ENCODE measurements around the gene WNT3A.

Gene WNT3A

GRCh38 chr1:228084797-228085196, 78.0 kb downstream of the WNT3A start:
- Histone ChIP-seq H3K4me1 (ENCODE audit: control extremely low read depth in 1 of 4, control insufficient read depth in 4 of 4, insufficient read depth in 4 of 4, low read length in 3 of 4) (peaks cover 32 to 78% (median 74%) of the 10 kb centered on the region in 4 experiments), H3K27me3 (replicated peaks in 2 of 5; ENCODE audit: control insufficient read depth in 4 of 5, insufficient read depth in 5 of 5, low read length in 4 of 5) (no peaks in the 10 kb centered on the region), H3K4me3 (ENCODE audit: control insufficient read depth in 1 of 7, extremely low read depth in 1 of 7, insufficient read depth in 4 of 7, low read depth in 2 of 7, low read length in 6 of 7) (peak overlapping the region in 6 of 7 experiments; percentile 11 to 96 (median 91)), H3K27ac (ENCODE audit: insufficient read depth in 1 of 2, low read depth in 1 of 2, low read length in 2 of 2, poor library complexity in 1 of 2, severe bottlenecking in 2 of 2) (peak overlapping the region in 1 of 2 experiments; percentile 44), H3K9me3 (ENCODE audit: control extremely low read depth in 1 of 5, control insufficient read depth in 4 of 5, insufficient read depth in 2 of 5, low read depth in 1 of 5, low read length in 4 of 5) (no peaks in the 10 kb centered on the region), H3K36me3 (ENCODE audit: control insufficient read depth in 4 of 4, insufficient read depth in 4 of 4, low read length in 3 of 4) (peaks cover 0 to 41% (median 8%) of the 10 kb centered on the region in 4 experiments)
- 83% methylated on average over 2 of the region's 5 CpGs for WGBS (ENCODE audit: insufficient coverage)
- ChIA-PET POLR2A (interaction anchor here (1.0 to 1.1 kb wide), 2 partner anchors 17 to 20 kb away, joined by 3 read pairs; no protein-coding TSS in a partner anchor), CTCF (interaction anchor here (2.2 kb wide), 1 partner anchor 15 kb away, joined by 9 read pairs; no protein-coding TSS in a partner anchor)
- DNase-seq: no peak

DNA sequence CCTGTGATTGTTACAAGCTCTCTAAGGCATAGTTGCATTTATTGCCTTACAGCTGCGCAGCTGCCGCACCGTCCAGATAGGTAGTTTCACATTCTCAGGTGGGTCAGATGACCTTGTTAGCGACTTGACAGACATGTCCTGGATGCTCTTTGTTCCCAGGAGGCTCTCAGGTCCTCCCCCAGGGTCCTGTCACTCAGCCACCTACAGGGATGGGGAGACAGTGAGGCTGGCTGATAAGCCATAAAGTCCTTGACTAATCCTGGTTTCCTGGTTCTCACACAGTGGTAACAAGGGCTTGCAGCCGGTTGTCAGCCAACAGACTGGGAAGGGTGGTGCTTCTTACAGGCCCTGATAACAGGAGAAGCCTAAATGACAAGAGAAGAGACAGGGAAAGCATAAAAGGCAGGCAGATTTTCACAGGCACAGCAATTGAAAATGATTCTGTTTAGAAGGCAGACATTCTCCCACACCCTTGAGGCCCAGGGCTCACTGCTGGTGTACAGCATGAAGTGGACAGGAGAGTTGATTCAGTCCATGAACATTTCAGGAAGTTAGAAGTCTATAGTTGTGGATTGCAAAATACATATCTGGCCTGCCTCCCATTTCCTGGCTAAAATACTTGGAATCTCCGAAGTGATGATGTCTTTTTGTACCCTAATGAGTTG, 78.6 kb downstream of the WNT3A start:
- Histone ChIP-seq H3K36me3 (ENCODE audit: control insufficient read depth in 4 of 4, insufficient read depth in 4 of 4, low read length in 3 of 4) (peaks cover 0 to 47% (median 9%) of the 10 kb centered on the region in 4 experiments), H3K4me1 (ENCODE audit: control extremely low read depth in 1 of 4, control insufficient read depth in 4 of 4, insufficient read depth in 4 of 4, low read length in 3 of 4) (peaks cover 32 to 84% (median 81%) of the 10 kb centered on the region in 4 experiments), H3K4me3 (ENCODE audit: control insufficient read depth in 1 of 7, extremely low read depth in 1 of 7, insufficient read depth in 4 of 7, low read depth in 2 of 7, low read length in 6 of 7) (peak overlapping the region in 4 of 7 experiments; percentile 4 to 96 (median 70)), H3K9me3 (ENCODE audit: control extremely low read depth in 1 of 5, control insufficient read depth in 4 of 5, insufficient read depth in 2 of 5, low read depth in 1 of 5, low read length in 4 of 5) (no peaks in the 10 kb centered on the region), H3K27ac (ENCODE audit: insufficient read depth in 1 of 2, low read depth in 1 of 2, low read length in 2 of 2, poor library complexity in 1 of 2, severe bottlenecking in 2 of 2) (peak overlapping the region; percentile 20 to 44), H3K27me3 (replicated peaks in 2 of 5; ENCODE audit: control insufficient read depth in 4 of 5, insufficient read depth in 5 of 5, low read length in 4 of 5) (no peaks in the 10 kb centered on the region)
- CTCF ChIA-PET: interaction anchor here (1.5 to 2.2 kb wide), 2 partner anchors 14 kb away, joined by 3 to 9 read pairs; no protein-coding TSS in a partner anchor
- POLR2A ChIA-PET: interaction anchor here (1.1 kb wide), 1 partner anchor 17 kb away, joined by 3 read pairs; no protein-coding TSS in a partner anchor
- 34% methylated on average over 2 of the region's 6 CpGs for WGBS (ENCODE audit: insufficient coverage)
- DNase-seq: no peak

DNA sequence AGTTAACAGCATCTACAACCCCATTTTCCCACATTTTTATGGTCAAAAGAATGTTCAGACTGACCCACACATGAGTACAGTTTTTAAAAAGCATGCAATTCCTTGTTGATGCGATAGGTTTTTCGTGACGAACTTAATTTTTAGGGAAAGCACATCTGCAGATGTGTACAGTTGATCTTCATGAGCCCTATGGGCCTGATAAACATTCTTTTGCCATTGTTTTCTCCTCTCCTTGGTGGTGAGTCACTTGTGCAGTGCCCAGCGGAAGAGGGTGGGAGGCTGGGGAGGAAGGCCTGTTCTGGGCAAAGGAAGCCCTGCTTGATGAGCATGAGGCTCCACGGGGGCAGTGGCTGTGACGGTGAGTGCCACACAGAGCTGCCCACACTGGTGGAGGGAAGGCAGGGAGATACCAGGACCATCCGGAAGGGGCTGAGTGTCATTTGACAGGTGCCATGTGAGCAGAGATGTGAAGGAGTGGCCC, 81.0 kb downstream of the WNT3A start:
- peak; percentile 42 to 86 (median 79) for DNase-seq
- Histone ChIP-seq H3K4me3 (ENCODE audit: control insufficient read depth in 1 of 7, extremely low read depth in 1 of 7, insufficient read depth in 4 of 7, low read depth in 2 of 7, low read length in 6 of 7) (peak overlapping the region in 5 of 7 experiments; percentile 5 to 52 (median 47)), H3K4me1 (ENCODE audit: control extremely low read depth in 1 of 4, control insufficient read depth in 4 of 4, insufficient read depth in 4 of 4, low read length in 3 of 4) (peaks cover 38 to 91% (median 82%) of the 10 kb centered on the region in 4 experiments), H3K9me3 (ENCODE audit: control extremely low read depth in 1 of 5, control insufficient read depth in 4 of 5, insufficient read depth in 2 of 5, low read depth in 1 of 5, low read length in 4 of 5) (no peaks in the 10 kb centered on the region), H3K27ac (ENCODE audit: insufficient read depth in 1 of 2, low read depth in 1 of 2, low read length in 2 of 2, poor library complexity in 1 of 2, severe bottlenecking in 2 of 2) (peak overlapping the region in 1 of 2 experiments; percentile 56), H3K27me3 (replicated peaks in 2 of 5; ENCODE audit: control insufficient read depth in 4 of 5, insufficient read depth in 5 of 5, low read length in 4 of 5) (no peaks in the 10 kb centered on the region), H3K36me3 (ENCODE audit: control insufficient read depth in 4 of 4, insufficient read depth in 4 of 4, low read length in 3 of 4) (peaks cover 0 to 61% (median 11%) of the 10 kb centered on the region in 4 experiments)
- POLR2A ChIA-PET: interaction anchor here (0.6 to 1.5 kb wide), 2 partner anchors 12 to 1086 kb away, joined by 3 to 4 read pairs; no protein-coding TSS in a partner anchor
- 24% methylated on average over 5 of the region's 7 CpGs for WGBS (ENCODE audit: insufficient coverage)
- CTCF ChIA-PET: interaction anchor here (1.1 to 1.4 kb wide), 3 partner anchors 9 to 12 kb away, joined by 3 to 6 read pairs (median 4); no protein-coding TSS in a partner anchor

GRCh38 chr1:228088586-228089498, 82.0 kb downstream of the WNT3A start:
- H3K27me3 ChIP-seq (replicated peaks in 2 of 5; ENCODE audit: control insufficient read depth in 4 of 5, insufficient read depth in 5 of 5, low read length in 4 of 5): no peaks in the 10 kb centered on the region
- peak in 2 of 3 donors; percentile 45 to 47 for DNase-seq
- peak overlapping the region in 1 of 2 experiments; percentile 27 for H3K27ac ChIP-seq (ENCODE audit: insufficient read depth in 1 of 2, low read depth in 1 of 2, low read length in 2 of 2, poor library complexity in 1 of 2, severe bottlenecking in 2 of 2)
- POLR2A ChIA-PET: interaction anchor here (0.6 to 1.5 kb wide), 4 partner anchors 9 to 1087 kb away, joined by 3 to 4 read pairs (median 3); no protein-coding TSS in a partner anchor
- H3K9me3 ChIP-seq (ENCODE audit: control extremely low read depth in 1 of 5, control insufficient read depth in 4 of 5, insufficient read depth in 2 of 5, low read depth in 1 of 5, low read length in 4 of 5): peaks cover 0 to 6% (median under 1%) of the 10 kb centered on the region in 5 experiments
- peaks cover 38 to 85% (median 77%) of the 10 kb centered on the region in 4 experiments for H3K4me1 ChIP-seq (ENCODE audit: control extremely low read depth in 1 of 4, control insufficient read depth in 4 of 4, insufficient read depth in 4 of 4, low read length in 3 of 4)
- H3K4me3 ChIP-seq (ENCODE audit: control insufficient read depth in 1 of 7, extremely low read depth in 1 of 7, insufficient read depth in 4 of 7, low read depth in 2 of 7, low read length in 6 of 7): peak overlapping the region in 4 of 7 experiments; percentile 20 to 57 (median 38)
- CTCF ChIA-PET: interaction anchor here (1.2 to 2.8 kb wide), 4 partner anchors 9 to 90 kb away, joined by 3 to 10 read pairs (median 4); no protein-coding TSS in a partner anchor
- H3K36me3 ChIP-seq (ENCODE audit: control insufficient read depth in 4 of 4, insufficient read depth in 4 of 4, low read length in 3 of 4): peaks cover 0 to 66% (median 15%) of the 10 kb centered on the region in 4 experiments
- WGBS (ENCODE audit: insufficient coverage): 78% methylated on average over 17 of the region's 21 CpGs

DNA sequence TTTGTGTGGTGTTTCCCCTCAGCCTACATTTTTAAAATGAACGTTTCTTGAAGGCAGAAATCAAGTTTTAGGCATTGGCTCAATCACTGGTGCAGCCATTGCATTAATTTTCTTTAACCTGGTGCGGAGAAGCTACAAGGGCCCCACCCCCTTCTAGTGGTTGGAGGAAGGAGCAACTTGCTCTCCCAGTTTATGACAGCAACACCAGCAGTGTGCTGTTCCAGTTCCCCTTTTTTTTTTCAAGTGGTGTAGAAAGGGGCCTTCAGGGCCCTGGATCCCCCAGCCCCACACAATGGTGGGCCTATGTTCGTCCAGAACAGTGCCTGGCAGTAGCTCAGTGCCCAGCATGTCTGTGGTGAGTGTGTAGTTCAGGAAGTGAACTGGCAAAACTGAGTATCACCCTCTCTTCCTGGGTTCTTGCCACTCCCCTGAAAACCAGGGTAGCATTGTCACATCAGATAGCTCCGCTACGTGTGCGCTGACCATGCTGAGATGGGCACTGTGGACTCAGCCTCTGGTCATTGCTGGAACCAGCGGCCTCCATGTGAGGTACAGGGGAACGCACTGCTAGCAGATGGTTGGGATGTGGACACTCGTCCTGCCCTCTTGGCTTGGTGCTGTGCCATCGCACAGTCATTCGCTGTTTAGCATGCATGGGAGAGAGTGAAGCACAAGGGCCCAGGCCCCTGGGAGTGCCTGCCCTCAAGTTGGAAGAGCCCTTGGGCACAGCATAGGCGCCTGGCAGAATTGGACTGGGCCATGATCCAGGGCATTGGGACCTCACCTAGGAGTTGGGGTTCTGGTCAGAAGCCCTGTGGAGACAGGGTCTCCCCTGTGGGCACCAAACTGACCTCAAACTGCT, 83.0 kb downstream of the WNT3A start:
- Histone ChIP-seq H3K4me3 (ENCODE audit: control insufficient read depth in 1 of 7, extremely low read depth in 1 of 7, insufficient read depth in 4 of 7, low read depth in 2 of 7, low read length in 6 of 7) (peak overlapping the region in 5 of 7 experiments; percentile 4 to 57 (median 42)), H3K9me3 (ENCODE audit: control extremely low read depth in 1 of 5, control insufficient read depth in 4 of 5, insufficient read depth in 2 of 5, low read depth in 1 of 5, low read length in 4 of 5) (peaks cover 0 to 15% (median 9%) of the 10 kb centered on the region in 5 experiments), H3K27me3 (replicated peaks in 2 of 5; ENCODE audit: control insufficient read depth in 4 of 5, insufficient read depth in 5 of 5, low read length in 4 of 5) (no peaks in the 10 kb centered on the region), H3K27ac (ENCODE audit: insufficient read depth in 1 of 2, low read depth in 1 of 2, low read length in 2 of 2, poor library complexity in 1 of 2, severe bottlenecking in 2 of 2) (peak overlapping the region in 1 of 2 experiments; percentile 15), H3K4me1 (ENCODE audit: control extremely low read depth in 1 of 4, control insufficient read depth in 4 of 4, insufficient read depth in 4 of 4, low read length in 3 of 4) (peaks cover 31 to 76% (median 68%) of the 10 kb centered on the region in 4 experiments), H3K36me3 (ENCODE audit: control insufficient read depth in 4 of 4, insufficient read depth in 4 of 4, low read length in 3 of 4) (peaks cover 0 to 69% (median 19%) of the 10 kb centered on the region in 4 experiments)
- ChIA-PET POLR2A (interaction anchor here (1.0 kb wide), 1 partner anchor 8 kb away, joined by 3 read pairs; no protein-coding TSS in a partner anchor), CTCF (interaction anchor here (1.2 to 2.8 kb wide), 5 partner anchors 8 to 91 kb away, joined by 3 to 10 read pairs (median 3); no protein-coding TSS in a partner anchor)
- 57% methylated on average over 12 of the region's 12 CpGs for WGBS (ENCODE audit: insufficient coverage)
- peak; percentile 46 to 86 (median 80) for DNase-seq

Data from common myeloid progenitor, CD34-positive (primary cell).